ENCODE data around the gene DGKI.

DNA sequence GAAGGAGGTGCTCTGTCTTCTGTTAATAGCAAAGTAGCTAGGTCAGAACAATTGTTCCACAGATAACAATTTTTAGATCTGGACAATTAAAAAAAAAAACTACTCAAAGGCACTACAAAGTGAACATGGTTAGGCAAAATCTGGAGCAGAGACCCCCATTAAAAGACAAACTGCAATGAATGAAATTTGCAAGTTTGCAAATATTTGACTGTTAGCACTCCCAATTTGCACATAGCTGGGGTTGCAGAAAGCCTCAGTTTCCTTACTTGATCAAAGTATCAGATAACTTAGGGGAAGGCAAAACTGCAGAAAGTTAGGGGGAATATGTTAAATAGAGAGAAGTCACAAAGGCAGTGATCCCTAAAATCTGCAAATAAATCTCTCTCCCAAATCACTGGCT lies 68.3 kb downstream of the DGKI start:
- TF ChIP-seq, protein P1, sequence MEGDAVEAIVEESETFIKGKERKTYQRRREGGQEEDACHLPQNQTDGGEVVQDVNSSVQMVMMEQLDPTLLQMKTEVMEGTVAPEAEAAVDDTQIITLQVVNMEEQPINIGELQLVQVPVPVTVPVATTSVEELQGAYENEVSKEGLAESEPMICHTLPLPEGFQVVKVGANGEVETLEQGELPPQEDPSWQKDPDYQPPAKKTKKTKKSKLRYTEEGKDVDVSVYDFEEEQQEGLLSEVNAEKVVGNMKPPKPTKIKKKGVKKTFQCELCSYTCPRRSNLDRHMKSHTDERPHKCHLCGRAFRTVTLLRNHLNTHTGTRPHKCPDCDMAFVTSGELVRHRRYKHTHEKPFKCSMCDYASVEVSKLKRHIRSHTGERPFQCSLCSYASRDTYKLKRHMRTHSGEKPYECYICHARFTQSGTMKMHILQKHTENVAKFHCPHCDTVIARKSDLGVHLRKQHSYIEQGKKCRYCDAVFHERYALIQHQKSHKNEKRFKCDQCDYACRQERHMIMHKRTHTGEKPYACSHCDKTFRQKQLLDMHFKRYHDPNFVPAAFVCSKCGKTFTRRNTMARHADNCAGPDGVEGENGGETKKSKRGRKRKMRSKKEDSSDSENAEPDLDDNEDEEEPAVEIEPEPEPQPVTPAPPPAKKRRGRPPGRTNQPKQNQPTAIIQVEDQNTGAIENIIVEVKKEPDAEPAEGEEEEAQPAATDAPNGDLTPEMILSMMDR (IDR thresholded peaks at IDR 0.05; ENCODE audit: insufficient read depth, low read length, poor library complexity, severe bottlenecking) = no peak
- TF ChIP-seq EZH2phosphoT487 (conservative IDR thresholded peaks at IDR 0.05; ENCODE audit: low read length) = no peak
